Ovary (tissue), 9 donors: ENCODE data around the gene MN1. TPM values are rescaled to one million over a fixed set of nuclear protein-coding genes. Genes with fewer than 3 reads are reported as not detected.

Experiments
- DNase-seq, 5 donors: peaks; one replicate each; pipeline ENCODE4 v3.0.0-alpha.2; 2019 to 2020
- H3K27ac ChIP-seq, 2 donors: fragments of 200-600 bp; one replicate each; pipeline versions ENCODE4 v1.5.1 to v1.8.0; 2019 to 2022
- H3K27me3 ChIP-seq: fragments of 200-600 bp; one replicate; pipeline ENCODE4 v1.8.0; 2022
- H3K36me3 ChIP-seq: fragments of 200-600 bp; sonication (generic); one replicate; pipeline ENCODE4 v1.5.1; 2019
- H3K4me1 ChIP-seq: one replicate; pipeline ENCODE4 v1.8.1; 2013; ENCODE audit warnings: mild to moderate bottlenecking, moderate library complexity; ENCODE audit not compliant: insufficient read depth
- H3K4me3 ChIP-seq: fragments of 200-600 bp; sonication (generic); one replicate; pipeline ENCODE4 v1.5.1; 2017
- H3K9me3 ChIP-seq, 2 donors: fragments of 200-600 bp in 1 of 2; sonication (generic) in 1 of 2; one replicate each; pipeline versions ENCODE4 v1.5.1 to v1.8.1; 2013 to 2019; ENCODE audit warnings: mild to moderate bottlenecking in 1 of 2, moderate library complexity in 1 of 2
- EP300 ChIP-seq: sonication (generic); formaldehyde crosslinking; IDR thresholded peaks from one replicate; pipeline ENCODE4 v1.6.1; 2017; ENCODE audit warnings: antibody characterized with exemption
- POLR2A ChIP-seq: fragments of 450-650 bp; IDR thresholded peaks from one replicate; pipeline ENCODE4 v1.6.1; 2017; ENCODE audit warnings: antibody characterized with exemption, mild to moderate bottlenecking, moderate library complexity
- WGBS, 3 donors: extraction: QIAGEN DNeasy Blood & Tissue Kit in 1 of 3; methylation state at CpG; one replicate each; pipeline versions ENCODE4 v1.1.5 to v1.1.7; 2013 to 2017; 5-methylcytosine and 5-hydroxymethylcytosine counted together
- intact Hi-C, 4 donors: fragments of 100-400 bp; cut with DNase I; formaldehyde crosslinking; loops; one replicate each; pipeline versions ENCODE4 v1.11.0 to v1.15.1; 2022 to 2023
- polyA plus RNA-seq, 2 donors: library from polyadenylated mRNA; stranded (reverse); fragments of 200-250 nt in 1 of 2; fragments of 350-450 nt in 1 of 2; fragmentation: Illumina TruSeq in 1 of 2; extraction: RNeasy Lipid Tissue Mini Kit (QIAGEN cat#74804) in 1 of 2; gene quantifications; one replicate each; pipeline ENCODE4 v1.2.3, GENCODE V29; 2013 to 2014
- total RNA-seq, 7 donors: library from RNA; depleted of rRNA in 2 of 7; stranded (reverse); fragments of >200 nt in 2 of 7; fragmentation: NEBNext Ultra II Directional in 3 of 7; extraction: Animal tissue kit (Norgen Biotek cat#: 25700) in 3 of 7; gene quantifications; one replicate each; pipeline versions ENCODE4 v1.1.0 to v1.2.4, GENCODE V29; 2016 to 2023
- TF ChIP-seq, protein P1 (sequence below), 3 donors: fragments of 450-650 bp in 2 of 3; fragments of 200-600 bp in 1 of 3; IDR thresholded peaks; one replicate each; pipeline versions ENCODE4 v1.5.1 to v1.8.0; 2016 to 2022; ENCODE audit warnings: antibody characterized with exemption in 3 of 3, mild to moderate bottlenecking in 1 of 3
- donor health status: DM: no; HTN: no; CAD: no; lungs with moderate emphysema.
- donor health status: DM: no; HTN: no; CAD: no.
- donor health status: Bipolar disorder and iron deficiency.
- donor health status: DM: yes; HTN: yes; CAD: no.
- donor health status: DM: no; HTN: no; CAD: no.
- donor health status: DM: yes; HTN: yes; CAD: no.

Gene MN1
- total and polyA plus RNA-seq, 9 donors, result 6.7 to 33.5 (median 13.4) TPM

DNA sequence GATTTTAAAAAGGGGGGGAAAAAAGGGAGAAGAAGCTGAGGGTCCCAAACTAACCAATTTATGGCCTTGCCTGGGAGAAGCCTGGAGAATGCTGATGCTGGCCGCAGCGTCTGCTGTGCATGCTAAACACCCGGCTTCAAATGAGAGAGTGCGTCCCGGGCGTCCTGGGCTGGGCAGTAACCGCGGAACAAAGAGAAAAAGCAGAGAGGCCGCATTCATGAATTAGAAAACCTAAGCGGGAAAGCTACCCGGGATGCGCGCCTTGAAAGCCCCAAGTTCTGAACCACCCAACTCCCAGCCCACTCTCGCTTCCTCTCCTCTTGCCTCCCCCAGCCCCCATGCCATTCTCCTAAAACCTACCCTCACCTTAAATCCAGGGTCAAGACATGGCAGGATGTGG lies 6.5 kb downstream of the MN1 start:
- Histone ChIP-seq H3K36me3 (no peaks in the 10 kb centered on the region), H3K27me3 (no peaks in the 10 kb centered on the region), H3K4me1 (peaks cover 13% of the 10 kb centered on the region), H3K4me3 (no peak overlapping the region), H3K27ac (no peak overlapping the region), H3K9me3 (no peaks in the 10 kb centered on the region)
- TF ChIP-seq POLR2A (no peak), EP300 (no peak)
- TF ChIP-seq, protein P1, sequence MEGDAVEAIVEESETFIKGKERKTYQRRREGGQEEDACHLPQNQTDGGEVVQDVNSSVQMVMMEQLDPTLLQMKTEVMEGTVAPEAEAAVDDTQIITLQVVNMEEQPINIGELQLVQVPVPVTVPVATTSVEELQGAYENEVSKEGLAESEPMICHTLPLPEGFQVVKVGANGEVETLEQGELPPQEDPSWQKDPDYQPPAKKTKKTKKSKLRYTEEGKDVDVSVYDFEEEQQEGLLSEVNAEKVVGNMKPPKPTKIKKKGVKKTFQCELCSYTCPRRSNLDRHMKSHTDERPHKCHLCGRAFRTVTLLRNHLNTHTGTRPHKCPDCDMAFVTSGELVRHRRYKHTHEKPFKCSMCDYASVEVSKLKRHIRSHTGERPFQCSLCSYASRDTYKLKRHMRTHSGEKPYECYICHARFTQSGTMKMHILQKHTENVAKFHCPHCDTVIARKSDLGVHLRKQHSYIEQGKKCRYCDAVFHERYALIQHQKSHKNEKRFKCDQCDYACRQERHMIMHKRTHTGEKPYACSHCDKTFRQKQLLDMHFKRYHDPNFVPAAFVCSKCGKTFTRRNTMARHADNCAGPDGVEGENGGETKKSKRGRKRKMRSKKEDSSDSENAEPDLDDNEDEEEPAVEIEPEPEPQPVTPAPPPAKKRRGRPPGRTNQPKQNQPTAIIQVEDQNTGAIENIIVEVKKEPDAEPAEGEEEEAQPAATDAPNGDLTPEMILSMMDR (IDR thresholded peaks at IDR 0.05), result no peak
- 88 to 96% (median 94%) methylated on average over 14 of the region's 14 CpGs for WGBS, 3 donors
- intact Hi-C loops, result loop anchor here in 2 of 4 donors (2.0 to 5.0 kb wide), 2 partner anchors 36 to 178 kb away; no protein-coding TSS in a partner anchor
- peak in 1 of 5 donors; percentile 18 for DNase-seq

DNA sequence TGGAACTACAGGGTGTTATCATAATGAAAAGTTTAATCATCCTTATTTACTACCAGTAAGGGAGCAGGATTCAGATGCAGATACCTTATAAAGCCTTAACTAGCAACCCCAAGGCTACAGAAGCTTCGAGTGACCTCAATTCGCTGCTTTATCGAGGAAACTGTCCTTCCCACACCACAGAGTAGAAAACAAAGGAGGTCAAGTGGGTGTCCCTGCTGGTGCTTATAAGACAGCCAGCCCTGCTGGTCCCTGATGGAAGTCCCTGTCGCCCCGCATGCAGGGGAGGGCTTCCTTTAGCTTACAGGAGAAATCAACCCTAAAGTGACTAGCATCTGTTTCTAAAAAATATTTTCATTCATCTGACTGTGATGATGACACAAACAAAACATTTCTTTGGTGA lies 7.3 kb downstream of the MN1 start:
- peaks cover 10% of the 10 kb centered on the region for H3K4me1 ChIP-seq
- 40 to 53% (median 47%) methylated on average over 5 of the region's 5 CpGs for WGBS, 3 donors
- TF ChIP-seq, protein P1 (IDR thresholded peaks at IDR 0.05), result no peak
- TF ChIP-seq POLR2A, result no peak
- no peak for TF ChIP-seq EP300
- no peak for DNase-seq
- no peaks in the 10 kb centered on the region for H3K27me3 ChIP-seq
- H3K4me3 ChIP-seq, result no peak overlapping the region
- H3K9me3 ChIP-seq, result no peaks in the 10 kb centered on the region
- H3K36me3 ChIP-seq, result no peaks in the 10 kb centered on the region
- H3K27ac ChIP-seq, result no peak overlapping the region
- intact Hi-C loops, result loop anchor here in 1 of 4 donors (2.0 kb wide), 1 partner anchor 35 kb away; no protein-coding TSS in a partner anchor

DNA sequence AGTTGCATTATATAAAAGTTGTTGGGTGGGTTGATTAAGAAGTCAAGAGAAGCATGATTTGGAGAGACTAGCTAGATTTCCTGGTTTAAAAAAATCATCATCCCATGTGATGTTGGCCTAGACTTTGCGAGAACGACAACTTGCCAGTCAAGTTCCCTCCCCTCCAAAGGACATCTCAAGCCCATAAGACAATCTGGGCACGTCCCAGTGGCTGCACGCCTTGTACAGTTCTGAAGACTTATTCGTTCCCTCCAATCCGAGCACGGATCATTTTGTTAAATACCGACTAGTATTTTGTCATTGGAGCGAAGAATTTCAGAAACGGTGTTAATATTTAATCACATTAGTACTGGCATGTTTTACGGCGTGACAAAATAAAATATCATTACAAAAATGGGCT lies 8.0 kb downstream of the MN1 start:
- Histone ChIP-seq H3K27ac (no peak overlapping the region), H3K27me3 (no peaks in the 10 kb centered on the region), H3K36me3 (no peaks in the 10 kb centered on the region), H3K4me3 (no peak overlapping the region), H3K4me1 (peaks cover 4% of the 10 kb centered on the region), H3K9me3 (no peaks in the 10 kb centered on the region)
- WGBS, 3 donors, result 85 to 94% (median 94%) methylated on average over 12 of the region's 12 CpGs
- intact Hi-C loops, result no loop called here
- DNase-seq, result no peak
- TF ChIP-seq, protein P1 (IDR thresholded peaks at IDR 0.05), result no peak
- no peak for TF ChIP-seq POLR2A
- no peak for TF ChIP-seq EP300

DNA sequence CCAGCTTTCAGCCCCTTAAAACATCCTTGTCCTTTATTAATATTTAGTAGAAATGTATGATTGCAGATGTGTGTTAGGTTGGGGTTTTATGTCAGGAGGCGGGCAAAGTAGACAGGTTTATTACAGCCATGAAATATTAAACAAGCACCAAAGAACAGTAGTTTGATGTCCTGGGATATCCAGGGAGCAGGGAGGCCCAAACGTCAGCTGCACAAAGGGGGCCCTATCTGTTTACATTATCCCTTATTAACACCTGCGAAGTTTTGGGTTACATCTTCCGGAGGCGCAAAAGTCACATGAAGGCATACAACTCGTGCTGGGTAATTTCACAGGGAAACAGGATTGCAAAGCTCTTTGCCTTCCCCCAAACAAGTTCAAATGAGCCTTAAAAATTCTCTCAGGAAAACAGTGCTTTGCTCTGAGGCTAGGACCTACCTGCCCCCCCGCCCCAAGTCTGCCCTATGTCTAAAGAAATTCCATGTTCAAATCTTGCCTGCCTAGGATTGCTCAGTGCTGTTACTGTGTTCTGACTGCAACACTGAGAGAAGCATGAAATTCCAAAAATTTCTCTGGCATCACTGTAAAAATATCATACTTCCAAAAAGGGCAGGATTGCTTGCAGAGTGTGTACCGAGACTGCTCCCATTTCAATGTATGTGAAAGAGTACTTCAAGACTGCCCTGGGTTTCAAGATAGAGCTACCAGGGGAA lies 8.9 kb downstream of the MN1 start:
- Histone ChIP-seq H3K36me3 (no peaks in the 10 kb centered on the region), H3K4me1 (peaks cover 3% of the 10 kb centered on the region), H3K9me3 (no peaks in the 10 kb centered on the region), H3K27ac (no peak overlapping the region), H3K27me3 (no peaks in the 10 kb centered on the region), H3K4me3 (no peak overlapping the region)
- DNase-seq, result no peak
- TF ChIP-seq POLR2A, result no peak
- TF ChIP-seq EP300, result no peak
- TF ChIP-seq, protein P1 (IDR thresholded peaks at IDR 0.05), result no peak
- WGBS, 3 donors, result 61 to 74% (median 71%) methylated on average over 8 of the region's 8 CpGs
- intact Hi-C loops, result no loop called here
